ENCODE results near the gene DHX38.
A peak's percentile ranks its signal among the peaks of the same experiment; 100 is the strongest.

Gene DHX38

DNA sequence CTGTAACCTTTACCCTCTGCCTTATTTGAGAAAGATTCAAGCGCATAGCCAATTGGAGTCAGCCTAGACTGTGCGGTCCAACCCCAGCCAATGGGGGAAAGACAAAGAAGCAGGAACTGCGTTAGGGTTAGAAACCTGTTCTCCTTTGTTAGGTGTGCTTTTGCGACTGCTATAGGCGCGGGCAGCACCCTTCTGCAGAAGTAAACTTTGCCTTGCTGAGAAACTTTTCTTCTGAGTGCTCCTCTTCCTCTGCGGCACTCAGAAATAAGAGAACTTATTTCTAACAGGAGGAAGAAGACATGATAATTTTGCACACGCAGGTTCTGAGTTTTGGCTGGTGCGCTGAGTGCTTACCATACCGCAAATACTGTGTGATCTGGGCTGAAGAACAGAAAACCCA, 9.2 kb upstream of the DHX38 start:
- no peak for DNase-seq

DNA sequence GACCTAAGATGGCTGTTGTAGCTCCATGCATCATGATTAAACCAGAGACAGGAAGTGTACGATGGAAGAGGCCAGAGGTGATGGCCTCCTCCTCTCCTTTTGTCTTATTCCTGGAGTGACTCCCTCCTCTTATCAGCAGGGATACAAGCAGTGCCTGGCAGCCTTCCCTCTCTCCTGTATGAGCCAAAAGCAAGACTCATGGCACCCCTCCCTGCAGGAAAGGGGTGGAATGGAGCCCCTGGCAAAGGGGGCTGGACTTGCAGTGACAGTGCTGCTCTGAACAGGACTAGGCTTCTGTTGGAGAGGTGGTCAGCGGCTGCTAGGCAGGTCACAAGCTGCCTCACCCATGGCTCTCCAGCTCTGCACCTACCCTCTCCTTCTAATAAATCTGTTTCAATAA, 8.6 kb upstream of the DHX38 start:
- no peak for DNase-seq

DNA sequence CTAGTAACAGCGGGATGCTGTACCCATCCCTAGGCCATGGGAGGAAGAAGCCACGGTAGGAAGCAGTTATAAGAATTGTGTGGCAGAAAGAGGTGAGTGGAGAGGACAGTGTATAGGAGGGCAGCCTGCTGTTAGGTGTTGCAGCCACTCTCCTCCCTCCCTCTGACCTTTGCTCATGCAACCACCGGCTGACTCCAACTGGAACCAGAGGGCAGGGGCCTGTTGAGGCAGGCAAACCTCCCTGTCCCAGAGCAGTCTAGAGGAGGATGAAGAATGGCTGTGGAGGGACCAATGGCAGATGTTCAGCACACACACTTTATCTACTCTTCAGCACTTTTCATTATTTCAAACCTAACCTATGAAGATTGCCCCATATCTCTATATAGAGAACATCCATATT, 2.4 kb upstream of the DHX38 start:
- DNase-seq: no peak

DNA sequence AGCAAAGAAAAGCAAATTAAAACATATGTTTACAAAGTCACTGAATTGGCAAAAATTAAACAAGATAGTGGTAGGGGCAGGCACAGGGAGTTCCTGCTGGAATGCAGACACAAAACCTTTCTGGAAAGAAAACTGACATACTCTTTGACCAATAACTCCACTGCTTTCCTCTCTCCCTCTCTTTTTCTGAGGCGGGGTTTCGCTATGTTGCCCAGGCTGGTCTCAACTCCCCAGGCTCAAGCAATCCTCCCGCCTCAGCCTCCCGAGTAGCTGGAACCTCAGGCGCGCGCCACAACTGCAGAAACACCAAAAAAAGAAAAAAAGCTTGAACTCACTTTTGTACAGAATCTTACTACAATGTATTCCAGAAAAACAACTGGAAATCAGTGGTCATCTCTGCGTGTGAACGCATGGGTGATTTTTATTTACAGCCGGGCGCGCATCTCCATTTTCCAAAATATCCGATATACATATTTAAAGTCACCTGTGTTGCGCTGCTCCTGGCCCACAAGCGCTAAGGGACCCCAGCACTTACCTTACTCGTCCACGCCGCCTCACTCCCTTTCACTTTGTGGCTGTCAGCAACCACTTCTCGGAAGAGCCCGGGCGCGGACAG, 707 bp upstream of the DHX38 start:
- DNase-seq: no peak

DNA sequence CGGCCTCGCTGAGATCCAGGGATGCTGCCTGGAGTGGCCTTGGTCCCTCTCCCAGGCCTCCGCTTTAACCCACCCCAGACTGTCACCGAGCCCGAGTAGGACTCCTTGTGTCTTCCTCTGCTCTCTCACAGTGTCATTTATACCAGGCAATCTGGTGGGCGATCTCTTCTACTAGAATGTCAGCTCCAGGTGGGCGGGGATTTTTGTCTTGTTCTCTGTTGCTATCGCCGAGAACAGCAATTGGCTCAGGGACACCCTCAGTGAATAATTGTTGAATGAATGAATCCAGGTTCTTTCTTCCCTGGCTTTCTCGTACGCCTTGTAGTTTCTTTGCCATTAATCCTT, 591 bp downstream of the DHX38 start:
- no peak for DNase-seq

DNA sequence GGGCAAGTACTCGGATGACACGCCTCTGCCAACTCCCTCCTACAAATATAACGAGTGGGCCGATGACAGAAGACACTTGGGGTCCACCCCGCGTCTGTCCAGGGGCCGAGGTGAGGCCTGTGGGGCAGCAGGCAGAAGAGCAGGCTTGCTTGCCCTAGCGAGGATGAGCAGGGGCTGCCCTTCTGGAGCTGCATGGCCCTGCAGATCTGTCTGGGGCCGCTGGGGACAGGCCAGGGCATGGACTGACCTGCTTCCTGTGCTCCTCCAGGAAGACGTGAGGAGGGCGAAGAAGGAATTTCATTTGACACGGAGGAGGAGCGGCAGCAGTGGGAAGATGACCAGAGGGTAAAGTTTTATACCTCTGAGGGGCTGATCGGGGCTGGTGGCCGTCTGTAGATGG, 5.3 kb downstream of the DHX38 start:
- no peak for DNase-seq

DNA sequence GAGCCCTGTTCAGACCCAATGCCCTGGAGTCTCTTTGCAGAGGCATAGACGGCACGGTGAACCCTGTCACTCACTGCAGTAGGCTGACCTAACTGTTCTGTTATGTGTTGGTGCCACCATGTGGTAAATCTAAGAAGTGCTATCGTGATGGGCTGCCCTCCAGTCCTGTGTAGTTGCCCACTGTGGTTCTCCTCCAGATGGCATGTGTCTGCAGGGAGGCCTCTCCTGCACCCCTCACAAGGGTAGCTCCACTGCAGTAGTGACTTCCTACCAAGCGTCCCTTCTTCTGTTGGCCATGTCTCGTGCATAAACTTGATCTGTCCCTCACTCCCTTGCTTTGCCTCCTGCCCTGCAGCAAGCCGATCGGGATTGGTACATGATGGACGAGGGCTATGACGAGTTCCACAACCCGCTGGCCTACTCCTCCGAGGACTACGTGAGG, 5.8 kb downstream of the DHX38 start:
- peak; percentile 29 to 71 for DNase-seq

DNA sequence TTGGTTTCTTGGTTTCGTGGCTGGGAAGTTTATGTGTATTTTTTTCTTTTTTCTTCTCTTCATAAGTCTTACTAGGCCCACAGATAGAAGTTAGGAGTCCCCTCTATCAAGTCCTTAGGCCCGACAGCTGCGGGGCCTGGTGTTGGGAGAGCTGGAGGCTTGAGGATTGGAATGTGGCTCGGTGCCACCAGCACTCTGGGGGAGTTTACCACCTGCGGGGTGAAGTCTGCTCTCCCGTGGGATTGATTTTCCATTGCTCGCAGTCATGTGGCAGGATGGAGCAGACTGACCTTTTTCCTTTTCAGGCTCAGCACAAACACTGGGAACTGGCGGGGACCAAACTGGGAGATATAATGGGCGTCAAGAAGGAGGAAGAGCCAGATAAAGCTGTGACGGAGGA, 7.5 kb downstream of the DHX38 start:
- no peak for DNase-seq

DNA sequence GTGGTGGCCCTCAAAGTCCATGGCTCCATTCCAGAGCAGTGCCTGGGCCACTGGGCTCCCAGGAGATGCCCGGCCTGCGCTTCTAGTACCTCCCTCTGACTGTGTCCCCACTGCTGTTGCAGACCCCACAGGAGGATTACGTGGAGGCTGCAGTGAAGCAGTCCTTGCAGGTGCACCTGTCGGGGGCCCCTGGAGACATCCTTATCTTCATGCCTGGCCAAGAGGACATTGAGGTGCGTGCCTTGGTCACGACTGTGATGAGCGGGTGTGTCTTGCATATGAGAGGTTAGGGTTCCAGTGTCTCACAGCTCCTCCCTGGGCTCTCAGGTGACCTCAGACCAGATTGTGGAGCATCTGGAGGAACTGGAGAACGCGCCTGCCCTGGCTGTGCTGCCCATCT, 11.3 kb downstream of the DHX38 start:
- no peak for DNase-seq

DNA sequence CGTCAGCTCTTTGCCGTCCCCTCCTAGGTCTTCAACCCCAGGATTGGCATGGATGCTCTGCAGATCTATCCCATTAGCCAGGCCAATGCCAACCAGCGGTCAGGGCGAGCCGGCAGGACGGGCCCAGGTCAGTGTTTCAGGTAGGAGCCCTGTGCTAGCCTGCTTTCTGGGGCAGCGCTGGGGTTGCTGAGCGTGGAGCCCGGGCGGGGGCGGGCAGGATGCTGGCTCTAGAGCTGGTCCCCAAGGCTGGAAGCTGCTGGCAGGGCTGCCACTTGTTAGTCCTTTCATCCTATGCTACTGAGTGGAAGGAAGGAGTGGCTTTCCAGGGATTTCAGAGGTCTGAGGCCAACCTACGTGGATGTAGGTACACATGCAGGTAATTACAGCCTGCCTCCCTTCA, 12.3 kb downstream of the DHX38 start:
- no peak for DNase-seq

DNA sequence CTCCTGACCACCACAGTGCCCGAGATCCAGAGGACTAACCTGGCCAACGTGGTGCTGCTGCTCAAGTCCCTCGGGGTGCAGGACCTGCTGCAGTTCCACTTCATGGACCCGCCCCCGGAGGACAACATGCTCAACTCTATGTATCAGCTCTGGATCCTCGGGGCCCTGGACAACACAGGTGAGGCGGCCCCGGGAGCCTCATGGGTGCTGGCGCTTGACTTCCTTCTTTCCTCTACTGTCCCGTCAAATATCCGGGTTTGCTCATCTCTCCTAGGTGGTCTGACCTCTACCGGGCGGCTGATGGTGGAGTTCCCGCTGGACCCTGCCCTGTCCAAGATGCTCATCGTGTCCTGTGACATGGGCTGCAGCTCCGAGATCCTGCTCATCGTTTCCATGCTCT, 13.7 kb downstream of the DHX38 start:
- no peak for DNase-seq

DNA sequence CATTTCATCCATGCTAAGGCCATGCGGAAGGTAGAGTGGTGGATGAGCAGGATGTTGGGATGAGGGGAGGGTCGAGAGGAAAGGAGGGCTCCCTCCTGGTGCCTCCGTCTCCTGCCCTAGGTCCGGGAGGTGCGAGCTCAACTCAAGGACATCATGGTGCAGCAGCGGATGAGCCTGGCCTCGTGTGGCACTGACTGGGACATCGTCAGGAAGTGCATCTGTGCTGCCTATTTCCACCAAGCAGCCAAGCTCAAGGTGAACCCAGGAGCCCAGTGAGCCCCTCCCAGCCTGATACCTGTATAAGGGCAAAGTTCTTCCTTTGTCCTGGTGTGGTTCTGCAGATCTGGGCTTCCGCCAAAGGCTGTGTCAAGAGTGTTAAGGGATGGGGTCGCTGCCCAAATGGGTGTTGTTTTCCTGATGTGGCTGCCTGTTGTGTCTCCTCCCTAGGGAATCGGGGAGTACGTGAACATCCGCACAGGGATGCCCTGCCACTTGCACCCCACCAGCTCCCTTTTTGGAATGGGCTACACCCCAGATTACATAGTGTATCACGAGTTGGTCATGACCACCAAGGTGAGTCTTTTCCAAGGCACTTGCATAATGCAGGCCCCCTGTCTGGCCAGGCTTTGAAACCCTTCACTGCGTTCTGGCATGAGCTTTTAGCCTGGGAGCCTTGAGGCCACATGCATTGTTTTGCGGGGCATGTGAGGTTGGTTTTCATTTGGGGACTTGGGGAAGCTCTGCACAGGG, 14.9 kb downstream of the DHX38 start:
- no peak for DNase-seq

DNA sequence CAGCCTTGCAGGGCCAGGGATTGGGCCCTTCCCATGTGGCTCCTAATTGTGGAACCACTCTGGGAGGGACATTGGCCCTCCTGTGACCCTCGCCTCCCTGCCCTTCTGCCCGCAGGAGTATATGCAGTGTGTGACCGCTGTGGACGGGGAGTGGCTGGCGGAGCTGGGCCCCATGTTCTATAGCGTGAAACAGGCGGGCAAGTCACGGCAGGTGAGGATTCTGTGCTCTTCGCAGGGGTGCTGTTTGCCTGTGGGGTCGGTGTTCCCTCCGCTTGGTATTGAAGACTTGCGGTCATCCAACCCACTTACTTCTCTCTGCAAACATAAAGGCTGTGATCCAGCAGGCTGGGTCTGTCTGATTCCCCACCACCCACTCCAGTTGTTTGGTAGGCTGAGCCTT, 15.7 kb downstream of the DHX38 start:
- DNase-seq: no peak

DNA sequence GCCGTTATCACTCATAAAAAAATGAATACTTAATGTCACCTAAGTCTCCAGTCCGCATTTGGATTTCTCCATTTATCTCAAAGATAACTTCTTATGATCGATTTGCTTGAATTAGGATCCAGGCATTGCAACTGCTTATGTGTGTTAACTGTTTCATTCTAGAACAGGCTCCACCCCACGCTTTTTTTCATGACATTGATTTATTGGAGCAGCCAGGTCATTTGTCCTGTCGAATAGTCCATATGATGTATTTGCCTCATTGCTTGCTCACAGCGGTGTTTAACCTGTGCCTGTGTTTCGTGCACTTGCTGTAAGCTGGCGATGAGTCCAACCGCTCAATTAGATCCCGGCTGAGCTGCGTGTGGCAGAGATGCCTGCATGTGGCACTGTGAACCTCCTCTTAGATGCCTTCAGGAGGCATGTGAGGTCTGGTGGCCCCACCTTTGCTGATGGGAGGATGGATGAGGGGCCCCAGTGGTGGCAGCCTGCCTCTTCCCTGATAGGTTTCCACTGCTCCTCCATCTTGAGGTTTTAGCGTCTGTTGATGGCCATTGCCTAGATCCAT, 16.4 kb downstream of the DHX38 start:
- DNase-seq: no peak

DNA sequence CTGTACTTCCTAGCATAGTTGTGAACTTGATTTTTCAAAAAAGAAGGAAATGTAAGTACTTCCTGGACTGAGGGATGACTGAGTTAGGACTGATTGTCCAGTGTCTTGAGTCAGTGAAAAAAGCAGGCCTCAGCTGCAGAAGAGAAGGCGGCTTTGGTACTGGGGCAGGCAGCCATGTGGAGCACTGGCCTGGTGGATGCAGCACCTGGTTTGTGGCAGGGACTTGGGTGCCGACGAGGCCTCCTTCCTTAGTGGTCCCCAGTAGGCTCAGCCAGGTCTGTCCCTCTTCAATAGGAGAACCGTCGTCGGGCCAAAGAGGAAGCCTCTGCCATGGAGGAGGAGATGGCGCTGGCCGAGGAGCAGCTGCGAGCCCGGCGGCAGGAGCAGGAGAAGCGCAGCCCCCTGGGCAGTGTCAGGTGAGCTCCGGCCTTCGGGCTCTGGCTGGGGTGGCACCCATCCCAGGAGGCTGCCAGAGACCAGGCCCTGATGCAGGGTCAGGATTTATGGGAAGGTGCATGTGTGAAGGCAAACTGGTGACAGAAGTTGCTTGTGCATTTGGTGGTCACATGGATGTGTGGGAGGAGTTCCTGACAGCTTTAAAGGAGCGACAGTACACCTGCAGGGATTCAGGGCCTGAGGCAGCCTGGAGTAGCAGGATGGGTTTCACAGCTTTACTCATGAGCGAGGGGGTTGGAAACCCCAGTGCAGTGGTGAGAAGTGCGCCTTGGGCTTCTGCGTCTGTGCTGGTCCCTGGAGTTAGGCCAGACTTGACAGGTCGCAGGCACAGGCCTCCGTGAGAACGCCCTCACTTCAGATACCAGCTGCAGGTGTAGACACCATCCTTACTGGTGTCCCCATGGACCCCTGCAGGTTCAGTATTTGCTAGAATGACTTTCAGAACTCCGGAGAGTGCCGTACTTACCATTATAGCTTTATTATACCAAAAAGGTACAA, 17.3 kb downstream of the DHX38 start:
- no peak for DNase-seq

DNA sequence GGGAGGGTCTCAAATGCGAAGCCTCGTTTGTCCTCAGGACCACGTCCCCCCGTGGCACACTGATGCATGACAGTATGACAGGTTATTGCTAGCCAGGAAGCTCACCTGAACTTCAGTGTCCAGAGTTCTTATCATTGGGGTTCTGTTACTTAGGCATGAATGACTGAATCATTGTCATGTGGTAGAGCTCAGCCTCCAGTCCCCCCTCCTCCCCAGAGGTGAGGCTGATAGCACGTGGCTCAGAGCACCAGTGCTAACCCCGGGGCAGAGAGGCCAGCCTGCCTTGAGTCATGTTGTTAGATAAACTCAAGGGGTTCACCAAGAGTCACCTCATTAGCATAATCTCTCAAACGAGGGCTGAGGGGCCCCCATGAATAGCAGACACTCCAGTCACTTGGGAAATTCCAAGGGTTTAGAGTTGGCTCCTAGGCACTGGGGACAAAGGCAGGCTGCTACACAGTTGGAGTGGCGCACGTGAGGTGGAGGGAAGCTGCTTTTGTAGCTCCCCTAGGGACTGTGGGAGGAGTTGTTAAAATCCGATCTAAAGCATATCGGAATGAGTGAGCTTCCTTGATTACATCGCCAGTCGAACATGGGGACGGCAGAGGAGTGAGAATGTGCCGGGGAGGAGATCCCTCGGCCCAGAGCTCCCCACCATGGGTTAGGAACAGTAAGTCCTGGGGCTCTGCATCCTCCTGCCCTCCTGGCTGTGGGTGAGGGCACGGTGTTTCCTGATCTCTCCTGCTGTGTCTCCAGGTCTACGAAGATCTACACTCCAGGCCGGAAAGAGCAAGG, 18.2 kb downstream of the DHX38 start:
- no peak for DNase-seq

DNA sequence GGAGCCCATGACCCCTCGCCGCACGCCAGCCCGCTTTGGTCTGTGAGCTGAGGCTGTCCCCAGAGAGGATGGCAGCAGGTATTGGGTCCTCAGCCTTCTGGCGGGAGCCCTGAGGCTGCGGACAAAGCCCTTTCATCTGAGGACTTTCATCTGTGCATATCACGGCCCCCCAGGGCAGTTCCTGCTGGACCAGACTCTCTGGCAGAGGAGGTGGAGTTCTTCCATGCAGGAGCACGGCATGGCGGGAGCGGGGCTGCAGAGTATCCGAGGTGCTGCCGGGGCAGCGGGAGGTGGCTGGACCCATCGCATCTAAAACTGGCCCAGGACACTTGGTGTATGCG, 18.8 kb downstream of the DHX38 start:
- no peak for DNase-seq

DNA sequence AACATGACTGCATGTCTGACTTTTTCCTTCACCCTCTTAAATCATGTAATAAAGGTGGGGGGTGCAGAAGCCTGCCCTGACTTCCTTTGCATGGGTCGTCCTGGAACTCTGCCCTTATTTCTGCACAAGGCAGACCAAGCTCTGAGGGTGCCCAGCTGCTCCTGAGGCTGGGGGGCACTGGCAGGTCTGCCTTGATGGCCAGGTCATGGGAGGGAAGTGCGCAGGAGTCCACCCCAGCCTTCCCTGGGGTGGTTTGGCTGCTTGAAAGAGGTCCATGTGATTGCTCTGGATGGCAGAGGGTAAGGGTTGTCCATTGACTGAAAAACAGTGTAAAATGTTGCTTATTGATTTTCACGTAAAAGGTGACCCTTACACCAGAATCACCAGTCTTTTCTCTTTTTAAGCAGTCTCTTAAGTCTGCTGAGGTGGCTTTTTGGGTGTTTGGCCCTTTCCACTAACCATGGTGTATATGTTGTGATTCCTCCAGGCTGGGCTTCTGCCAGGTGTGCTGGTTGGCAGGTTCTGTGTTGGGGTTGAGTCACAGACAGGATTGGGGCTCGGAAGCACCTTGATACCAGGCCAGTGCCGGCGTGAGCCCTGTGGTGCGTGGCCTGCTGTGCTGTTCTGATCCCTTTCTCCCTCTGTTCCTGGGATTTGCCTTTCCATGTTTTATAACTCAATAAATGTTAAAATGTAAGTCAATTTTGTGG, 19.4 kb downstream of the DHX38 start:
- DNase-seq: no peak

DNA sequence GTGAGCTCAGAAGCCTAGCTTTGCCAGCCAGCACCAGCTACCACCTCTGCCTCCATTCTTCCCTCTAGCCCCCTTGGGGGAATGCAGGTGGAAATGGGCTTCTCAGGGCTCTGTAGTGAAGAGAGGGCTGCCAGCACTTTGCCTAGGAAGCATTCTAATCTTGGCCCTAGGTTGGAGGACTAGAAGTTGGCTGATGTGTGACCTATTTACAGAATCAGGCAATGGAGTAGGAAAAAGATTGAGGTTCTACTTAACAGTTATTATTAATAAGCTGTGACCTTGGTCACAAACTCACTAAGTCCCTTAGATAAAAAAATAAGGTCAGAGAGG, 19.9 kb downstream of the DHX38 start:
- DNase-seq: no peak

DNA sequence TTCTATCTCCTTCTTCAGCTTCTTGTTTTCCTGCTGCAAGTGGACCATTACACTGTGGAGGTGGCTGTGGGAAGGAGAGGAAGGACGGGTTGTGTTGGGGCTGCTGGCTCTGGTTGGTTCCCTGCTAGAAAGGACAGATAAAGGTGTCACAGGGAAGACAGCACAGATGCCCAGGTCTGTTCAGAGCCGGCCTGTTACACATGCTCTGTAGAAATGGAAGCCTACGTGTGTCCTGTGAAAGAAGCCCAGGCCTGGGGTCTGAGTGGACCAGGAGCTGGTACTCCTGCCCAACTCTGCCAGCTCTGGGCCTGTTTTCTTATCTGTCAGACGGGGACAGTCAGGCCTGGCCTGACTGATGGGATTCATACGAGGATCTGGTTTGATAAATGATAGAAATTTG, 26.4 kb downstream of the DHX38 start:
- no peak for DNase-seq

DNA sequence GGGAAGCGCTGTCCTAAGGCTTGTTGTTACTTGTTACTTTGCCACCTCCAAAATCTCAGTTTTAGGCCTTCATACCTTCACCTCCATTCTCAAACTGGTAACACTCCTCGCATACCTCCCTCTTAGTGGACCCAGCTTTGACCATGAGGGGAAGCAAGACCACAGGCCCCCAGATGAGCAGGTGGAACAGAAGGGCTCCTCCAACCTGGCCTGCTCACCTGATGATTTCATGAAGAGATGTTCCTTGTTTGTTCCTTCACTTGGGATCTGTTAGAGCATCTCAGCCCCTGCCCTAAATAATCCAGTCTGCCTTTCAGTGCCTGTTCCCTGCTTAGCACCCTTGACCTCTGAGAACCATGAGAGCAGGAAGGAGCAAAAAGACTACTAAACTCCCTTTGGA, 28.7 kb downstream of the DHX38 start:
- DNase-seq: no peak

DNA sequence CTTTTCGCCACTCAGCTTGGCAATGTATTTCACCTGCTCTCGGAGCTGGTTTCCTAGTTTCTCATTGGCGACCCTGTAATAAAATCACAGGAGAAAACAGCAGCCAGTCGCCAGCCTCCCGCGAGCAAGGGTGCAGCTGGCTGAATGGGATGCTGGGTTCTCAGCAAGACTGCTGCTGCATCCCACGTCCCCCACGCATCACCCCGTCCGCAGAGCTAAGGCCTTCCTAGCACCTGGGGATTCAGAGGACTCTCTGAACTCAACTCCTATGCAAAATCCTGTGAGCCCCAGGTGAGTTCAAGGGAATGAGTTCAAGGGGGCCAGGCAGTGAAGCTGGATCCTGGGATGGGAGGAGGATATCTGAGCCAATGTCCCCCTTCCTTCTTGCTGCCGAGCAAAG, 29.3 kb downstream of the DHX38 start:
- DNase-seq: no peak

All from NCI-H524 (cell line).